CD14-positive monocyte (primary cell): Measurements from ENCODE around the gene BCAT1. TPM values are rescaled to one million over a fixed set of nuclear protein-coding genes. Genes with fewer than 3 reads are reported as not detected.

ENCODE experiments used
- DNase-seq, 3 donors: peaks; one replicate each; pipeline ENCODE4 v3.0.0-alpha.2; 2011 to 2022
- H2AFZ ChIP-seq: 2 replicates; pipeline ENCODE4 v1.6.0; 2012; ENCODE audit warnings: mild to moderate bottlenecking, low read depth, low read length, inconsistent platforms; ENCODE audit not compliant: insufficient read depth, poor library complexity, severe bottlenecking
- H3K27ac ChIP-seq, 2 donors: 1 replicate in 1 of 2; 2 replicates in 1 of 2; pipeline ENCODE4 v1.5.1; 2012 to 2013; ENCODE audit warnings: low read length in 2 of 2, control low read depth in 1 of 2, inconsistent platforms in 1 of 2, low read depth in 1 of 2, mild to moderate bottlenecking in 1 of 2
- H3K27me3 ChIP-seq, 2 donors: one replicate each; pipeline versions ENCODE4 v1.6.0 to v1.6.1; 2011 to 2013; ENCODE audit warnings: low read length in 2 of 2; ENCODE audit not compliant: control insufficient read depth in 2 of 2, insufficient read depth in 2 of 2
- H3K36me3 ChIP-seq, 2 donors: replicated peaks in 1 of 2; 1 replicate in 1 of 2; 2 replicates in 1 of 2; pipeline versions ENCODE4 v1.5.1 to v1.6.1; 2012 to 2013; ENCODE audit warnings: low read length in 2 of 2, control low read depth in 1 of 2, inconsistent platforms in 1 of 2, mild to moderate bottlenecking in 1 of 2; ENCODE audit not compliant: insufficient read depth in 2 of 2, control insufficient read depth in 1 of 2
- H3K4me1 ChIP-seq, 2 donors: 1 replicate in 1 of 2; 2 replicates in 1 of 2; pipeline versions ENCODE4 v1.5.1 to v1.6.1; 2012 to 2013; ENCODE audit warnings: low read length in 2 of 2, control low read depth in 1 of 2, inconsistent platforms in 1 of 2, mild to moderate bottlenecking in 1 of 2, moderate library complexity in 1 of 2; ENCODE audit not compliant: insufficient read depth in 2 of 2, control insufficient read depth in 1 of 2
- H3K4me2 ChIP-seq: replicated peaks from 2 replicates; pipeline ENCODE3; 2012; ENCODE audit warnings: low read length, moderate library complexity, mild to moderate bottlenecking; ENCODE audit not compliant: poor library complexity, severe bottlenecking; ENCODE audit errors: extremely low read depth
- H3K4me3 ChIP-seq, 3 experiments: fragments of 200-600 bp in 1 of 3; sonication (generic) in 1 of 3; replicated peaks in 1 of 3; 1 replicate in 2 of 3; 2 replicates in 1 of 3; pipeline ENCODE4 v1.5.1; 2011 to 2013; ENCODE audit warnings: low read length in 3 of 3, mild to moderate bottlenecking in 3 of 3, control low read depth in 2 of 3, low read depth in 2 of 3, inconsistent platforms in 1 of 3, moderate library complexity in 1 of 3
- H3K79me2 ChIP-seq: 2 replicates; pipeline ENCODE4 v1.6.0; 2012; ENCODE audit warnings: mild to moderate bottlenecking, control low read depth, inconsistent platforms, low read length, moderate library complexity; ENCODE audit not compliant: insufficient read depth
- H3K9ac ChIP-seq: 2 replicates; pipeline ENCODE4 v1.6.0; 2017; ENCODE audit warnings: low read length, mild to moderate bottlenecking; ENCODE audit not compliant: insufficient read depth, poor library complexity, severe bottlenecking
- H3K9me3 ChIP-seq, 2 donors: replicated peaks in 1 of 2; 1 replicate in 1 of 2; 2 replicates in 1 of 2; pipeline versions ENCODE4 v1.5.1 to v1.6.1; 2012 to 2013; ENCODE audit warnings: low read length in 2 of 2, control low read depth in 1 of 2; ENCODE audit not compliant: control insufficient read depth in 1 of 2, insufficient read depth in 1 of 2
- H4K20me1 ChIP-seq: 2 replicates; pipeline ENCODE4 v1.6.0; 2012; ENCODE audit warnings: mild to moderate bottlenecking, low read length, control low read depth, moderate library complexity; ENCODE audit not compliant: insufficient read depth
- H3K27ac Mint-ChIP-seq, 7 donors: one replicate each; pipeline ENCODE4 v1.8.0; 2020; ENCODE audit warnings: mild to moderate bottlenecking in 7 of 7, mixed read lengths in 7 of 7, moderate library complexity in 6 of 7, inconsistent platforms in 2 of 7
- H3K27me3 Mint-ChIP-seq, 3 donors: one replicate each; pipeline ENCODE4 v1.8.0; 2021 to 2022; ENCODE audit warnings: low read depth in 3 of 3, mild to moderate bottlenecking in 3 of 3, mixed read lengths in 3 of 3, moderate library complexity in 3 of 3, inconsistent platforms in 1 of 3
- H3K36me3 Mint-ChIP-seq, 2 donors: one replicate each; pipeline ENCODE4 v1.8.0; 2020; ENCODE audit warnings: mixed read lengths in 2 of 2, inconsistent platforms in 1 of 2, mild to moderate bottlenecking in 1 of 2
- H3K4me1 Mint-ChIP-seq: one replicate; pipeline ENCODE4 v1.8.0; 2020; ENCODE audit warnings: mild to moderate bottlenecking, mixed read lengths
- H3K4me3 Mint-ChIP-seq, 2 donors: one replicate each; pipeline ENCODE4 v1.8.0; 2020; ENCODE audit warnings: mild to moderate bottlenecking in 2 of 2, mixed read lengths in 2 of 2, moderate library complexity in 1 of 2
- H3K9me3 Mint-ChIP-seq, 7 donors: one replicate each; pipeline ENCODE4 v1.8.0; 2020 to 2022; ENCODE audit warnings: mixed read lengths in 7 of 7, mild to moderate bottlenecking in 6 of 7, moderate library complexity in 6 of 7, inconsistent platforms in 2 of 7
- CTCF ChIP-seq: fragments of 200-600 bp; IDR thresholded peaks from one replicate; pipeline ENCODE4 v1.8.0; 2022; ENCODE audit warnings: antibody characterized with exemption, mild to moderate bottlenecking
- WGBS: methylation state at CpG from one replicate; pipeline ENCODE4 v1.1.5; 2013; ENCODE audit warnings: missing lambda C conversion rate; ENCODE audit not compliant: insufficient coverage; 5-methylcytosine and 5-hydroxymethylcytosine counted together
- intact Hi-C, 2 donors: fragments of 100-400 bp; cut with micrococcal nuclease; formaldehyde crosslinking; loops; one replicate each; pipeline versions ENCODE4 v1.15.0 to v1.15.1; 2023
- polyA plus RNA-seq, 3 donors: library from polyadenylated mRNA; depleted of rRNA in 1 of 3; unstranded in 2 of 3; stranded (reverse) in 1 of 3; fragments of 300-500 nt in 2 of 3; fragments of >200 nt in 1 of 3; fragmentation: Illumina TruSeq in 2 of 3; gene quantifications; 1 replicate in 2 of 3; 2 replicates in 1 of 3; pipeline ENCODE4 v1.2.3, GENCODE V29; 2012 to 2021

Gene BCAT1
- polyA plus RNA-seq, 3 donors: 3.5 to 16.9 (median 15.2) TPM

- intact Hi-C loops: no loop called here
- Mint-ChIP-seq H3K36me3 (peaks cover 4 to 5% of the 10 kb centered on the region in 2 donors), H3K4me3 (no peak overlapping the region), H3K27me3 (peaks cover 0 to 1% (median 0%) of the 10 kb centered on the region in 3 donors), H3K27ac (no peak overlapping the region), H3K9me3 (peaks cover 4 to 15% (median 7%) of the 10 kb centered on the region in 7 donors), H3K4me1 (peaks cover 26% of the 10 kb centered on the region)
- no peak for DNase-seq
- Histone ChIP-seq H3K9ac (no peak overlapping the region), H4K20me1 (no peaks in the 10 kb centered on the region), H3K79me2 (no peaks in the 10 kb centered on the region), H3K9me3 (peaks cover 5 to 6% of the 10 kb centered on the region in 2 donors), H3K4me3 (no peak overlapping the region), H2AFZ (no peak overlapping the region), H3K27me3 (no peaks in the 10 kb centered on the region), H3K27ac (no peak overlapping the region), H3K4me1 (peaks cover 19 to 20% of the 10 kb centered on the region in 2 donors), H3K36me3 (no peaks in the 10 kb centered on the region), H3K4me2 (no peak overlapping the region)
- no CpG with 5 or more reads among the region's 6 CpGs for WGBS
- no peak for TF ChIP-seq CTCF
Measured at GRCh38 chr12:24970177-24970576, 21.3 kb upstream of the BCAT1 start.

GRCh38 chr12:24966951-24967564 is 18.2 kb upstream of the BCAT1 start:
- Histone ChIP-seq H3K27me3 (no peaks in the 10 kb centered on the region), H3K4me3 (peak overlapping the region in 1 of 3 experiments; percentile 11), H3K36me3 (no peaks in the 10 kb centered on the region), H4K20me1 (no peaks in the 10 kb centered on the region), H3K4me2 (peak overlapping the region; percentile 22), H3K9me3 (peaks cover 3 to 4% of the 10 kb centered on the region in 2 donors), H3K27ac (peak overlapping the region; percentile 47 to 66), H3K79me2 (no peaks in the 10 kb centered on the region), H3K9ac (no peak overlapping the region), H2AFZ (no peak overlapping the region), H3K4me1 (peaks cover 19 to 20% of the 10 kb centered on the region in 2 donors)
- no peak for TF ChIP-seq CTCF
- peaks cover 26% of the 10 kb centered on the region for H3K4me1 Mint-ChIP-seq
- peak overlapping the region in 6 of 7 donors; percentile 54 to 89 (median 72) for H3K27ac Mint-ChIP-seq
- WGBS: 45% methylated on average over 13 of the region's 15 CpGs
- intact Hi-C loops: no loop called here
- H3K9me3 Mint-ChIP-seq: peaks cover 3 to 14% (median 9%) of the 10 kb centered on the region in 7 donors
- H3K36me3 Mint-ChIP-seq: no peaks in the 10 kb centered on the region
- H3K4me3 Mint-ChIP-seq: peak overlapping the region in 1 of 2 donors; percentile 33
- H3K27me3 Mint-ChIP-seq: peaks cover 0 to 1% (median 0%) of the 10 kb centered on the region in 3 donors
- DNase-seq: peak; percentile 48 to 58 (median 51)
